Stimulated activated naive CD8-positive, alpha-beta T cell treated with anti-CD3 and anti-CD28 coated beads, Interleukin-15, Interleukin-2, amounts not matched to agents 100 ng/mL and 50 ng/mL, for 24 hours (primary cell): ENCODE results near the gene SERPINC1.
"Not testable (repeated sequence)": the region's sequence is repeated elsewhere in the genome, so short reads cannot be mapped to it uniquely, and the experiment has no call there.

Experiments
- H3K27ac Mint-ChIP-seq: one replicate; pipeline ENCODE4 v1.8.0; 2021; ENCODE audit warnings: mild to moderate bottlenecking, mixed read lengths
- H3K27me3 Mint-ChIP-seq: one replicate; pipeline ENCODE4 v1.8.0; 2021; ENCODE audit warnings: mixed read lengths
- H3K36me3 Mint-ChIP-seq: one replicate; pipeline ENCODE4 v1.8.0; 2021; ENCODE audit warnings: low read depth, mixed read lengths
- H3K4me1 Mint-ChIP-seq: one replicate; pipeline ENCODE4 v1.8.0; 2021; ENCODE audit warnings: low read depth, mixed read lengths
- H3K4me3 Mint-ChIP-seq: one replicate; pipeline ENCODE4 v1.8.0; 2021; ENCODE audit warnings: mild to moderate bottlenecking, mixed read lengths
- H3K9me3 Mint-ChIP-seq: one replicate; pipeline ENCODE4 v1.8.0; 2021; ENCODE audit warnings: mixed read lengths

The SERPINC1 gene

GRCh38 chr1:173862146-173862768 lies 54.9 kb downstream of the SERPINC1 start:
- Mint-ChIP-seq H3K27ac (peak overlapping the region; percentile 99), H3K4me1 (peaks cover 45% of the 10 kb centered on the region), H3K4me3 (peak overlapping the region; percentile 61), H3K36me3 (peaks cover 66% of the 10 kb centered on the region)
- not testable (repeated sequence) for H3K9me3 Mint-ChIP-seq, H3K27me3 Mint-ChIP-seq

DNA sequence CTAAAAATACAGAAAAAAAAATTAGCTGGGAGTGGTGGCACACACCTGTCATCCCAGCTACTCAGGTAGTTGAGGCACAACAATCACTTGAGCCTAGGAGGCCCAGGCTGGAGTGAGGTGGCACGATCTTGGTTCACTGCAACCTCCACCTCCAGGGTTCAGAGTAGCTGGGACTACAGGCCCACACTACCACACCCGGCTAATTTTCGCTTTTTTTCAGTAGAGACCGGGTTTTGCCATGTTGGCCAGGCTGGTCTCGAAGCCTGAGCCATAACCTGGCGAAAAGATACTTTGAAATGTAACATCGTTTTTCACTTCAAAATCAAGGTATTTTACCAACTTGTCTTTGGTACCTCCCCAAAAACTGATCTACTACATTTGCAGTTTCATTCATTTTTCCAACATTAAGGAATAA lies 55.4 kb downstream of the SERPINC1 start:
- no peaks in the 10 kb centered on the region for H3K9me3 Mint-ChIP-seq
- H3K27me3 Mint-ChIP-seq, result peaks cover 3% of the 10 kb centered on the region
- H3K4me3 Mint-ChIP-seq, result peak overlapping the region; percentile 61
- peaks cover 61% of the 10 kb centered on the region for H3K36me3 Mint-ChIP-seq
- peaks cover 41% of the 10 kb centered on the region for H3K4me1 Mint-ChIP-seq
- H3K27ac Mint-ChIP-seq, result peak overlapping the region; percentile 99

GRCh38 chr1:173860065-173860464 lies 57.1 kb downstream of the SERPINC1 start:
- H3K27ac Mint-ChIP-seq, result peak overlapping the region; percentile 52
- H3K4me1 Mint-ChIP-seq, result peaks cover 25% of the 10 kb centered on the region
- no peaks in the 10 kb centered on the region for H3K27me3 Mint-ChIP-seq
- H3K9me3 Mint-ChIP-seq, result no peaks in the 10 kb centered on the region
- H3K4me3 Mint-ChIP-seq, result no peak overlapping the region
- peaks cover 61% of the 10 kb centered on the region for H3K36me3 Mint-ChIP-seq

GRCh38 chr1:173859547-173859946 lies 57.6 kb downstream of the SERPINC1 start:
- not testable (repeated sequence) for H3K4me3 Mint-ChIP-seq, H3K27me3 Mint-ChIP-seq, H3K9me3 Mint-ChIP-seq, H3K27ac Mint-ChIP-seq
- peaks cover 60% of the 10 kb centered on the region for H3K36me3 Mint-ChIP-seq
- peaks cover 21% of the 10 kb centered on the region for H3K4me1 Mint-ChIP-seq

GRCh38 chr1:173857363-173857917 lies 59.7 kb downstream of the SERPINC1 start:
- no peak overlapping the region for H3K4me3 Mint-ChIP-seq
- H3K36me3 Mint-ChIP-seq, result peaks cover 58% of the 10 kb centered on the region
- H3K27ac Mint-ChIP-seq, result no peak overlapping the region
- peaks cover 4% of the 10 kb centered on the region for H3K4me1 Mint-ChIP-seq
- no peaks in the 10 kb centered on the region for H3K9me3 Mint-ChIP-seq
- no peaks in the 10 kb centered on the region for H3K27me3 Mint-ChIP-seq

DNA sequence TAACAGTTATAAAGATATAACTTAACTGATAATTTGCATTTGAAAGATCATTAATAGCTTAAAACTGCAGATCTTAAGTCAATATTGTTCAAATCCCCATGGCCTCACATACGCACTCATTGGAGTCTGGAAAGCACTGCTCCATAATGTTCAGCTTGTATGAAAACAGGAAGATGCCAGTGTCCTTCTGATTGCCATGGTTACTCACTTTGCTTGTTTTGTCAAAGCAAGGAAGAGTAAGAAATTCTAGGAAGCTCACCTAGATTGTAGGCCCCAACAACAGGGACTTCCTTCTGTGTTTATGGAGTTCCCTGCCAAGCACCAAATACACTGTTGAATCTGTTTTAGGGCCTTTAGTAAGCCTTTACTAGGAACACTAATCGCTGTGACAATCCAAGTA lies 60.2 kb downstream of the SERPINC1 start:
- no peak overlapping the region for H3K27ac Mint-ChIP-seq
- no peaks in the 10 kb centered on the region for H3K27me3 Mint-ChIP-seq
- no peaks in the 10 kb centered on the region for H3K9me3 Mint-ChIP-seq
- H3K4me3 Mint-ChIP-seq, result no peak overlapping the region
- H3K36me3 Mint-ChIP-seq, result peaks cover 58% of the 10 kb centered on the region
- H3K4me1 Mint-ChIP-seq, result peaks cover 1% of the 10 kb centered on the region

GRCh38 chr1:173856014-173856413 lies 61.1 kb downstream of the SERPINC1 start:
- Mint-ChIP-seq H3K4me1 (no peaks in the 10 kb centered on the region), H3K9me3 (no peaks in the 10 kb centered on the region), H3K27ac (no peak overlapping the region), H3K36me3 (peaks cover 63% of the 10 kb centered on the region), H3K27me3 (no peaks in the 10 kb centered on the region), H3K4me3 (no peak overlapping the region)
